Esophagus muscularis mucosa (tissue), 4 donors: Measurements from ENCODE around the gene TPD52L2. TPM values are rescaled to one million over a fixed set of nuclear protein-coding genes. Genes with fewer than 3 reads are reported as not detected.
"Not testable (repeated sequence)": the region's sequence is repeated elsewhere in the genome, so short reads cannot be mapped to it uniquely, and the experiment has no call there.

Experiments
- DNase-seq: peaks from one replicate; pipeline ENCODE4 v3.0.0-alpha.2; 2017; ENCODE audit errors: extremely low spot score
- H3K27ac ChIP-seq, 4 donors: fragments of 200-600 bp; sonication (generic); replicated peaks in 1 of 4; 1 replicate in 3 of 4; 2 replicates in 1 of 4; pipeline ENCODE4 v1.5.1; 2016 to 2019; ENCODE audit warnings: mild to moderate bottlenecking in 1 of 4
- H3K27me3 ChIP-seq, 4 donors: fragments of 200-600 bp; sonication (generic); one replicate each; pipeline versions ENCODE4 v1.5.1 to v1.6.0; 2016 to 2019
- H3K36me3 ChIP-seq, 4 donors: fragments of 200-600 bp; sonication (generic); one replicate each; pipeline ENCODE4 v1.5.1; 2016 to 2019
- H3K4me1 ChIP-seq, 4 donors: fragments of 200-600 bp; sonication (generic); one replicate each; pipeline ENCODE4 v1.5.1; 2016 to 2019
- H3K4me3 ChIP-seq, 4 donors: fragments of 200-600 bp; sonication (generic); 1 replicate in 2 of 4; 2 replicates in 2 of 4; pipeline ENCODE4 v1.5.1; 2016 to 2019; ENCODE audit warnings: mild to moderate bottlenecking in 4 of 4, moderate library complexity in 1 of 4
- H3K9me3 ChIP-seq, 4 donors: fragments of 200-600 bp; sonication (generic); 1 replicate in 3 of 4; 2 replicates in 1 of 4; pipeline ENCODE4 v1.5.1; 2016 to 2019
- CTCF ChIP-seq, 3 experiments: fragments of 200-600 bp in 2 of 3; fragments of 450-650 bp in 1 of 3; sonication (generic) in 2 of 3; IDR thresholded peaks; one replicate each; pipeline ENCODE4 v1.5.1; 2017 to 2019; ENCODE audit warnings: antibody characterized with exemption in 3 of 3, mild to moderate bottlenecking in 2 of 3, moderate library complexity in 1 of 3
- EP300 ChIP-seq: sonication (generic); formaldehyde crosslinking; IDR thresholded peaks from one replicate; pipeline ENCODE4 v1.6.1; 2017; ENCODE audit warnings: antibody characterized with exemption
- POLR2A ChIP-seq: fragments of 450-650 bp; IDR thresholded peaks from one replicate; pipeline ENCODE4 v1.6.1; 2017; ENCODE audit warnings: antibody characterized with exemption, moderate library complexity, mild to moderate bottlenecking, low read depth
- POLR2AphosphoS5 ChIP-seq, 2 donors: sonication (generic); formaldehyde crosslinking; IDR thresholded peaks; one replicate each; pipeline ENCODE4 v1.6.1; 2017; ENCODE audit warnings: antibody characterized with exemption in 2 of 2
- WGBS: methylation state at CpG from one replicate; pipeline ENCODE4 v1.1.5; 2018; 5-methylcytosine and 5-hydroxymethylcytosine counted together
- intact Hi-C: fragments of 100-400 bp; cut with DNase I; formaldehyde crosslinking; loops from one replicate; pipeline ENCODE4 v1.15.1; 2023
- total RNA-seq, 4 donors: library from RNA; depleted of rRNA; stranded (reverse); fragments of >200 nt; gene quantifications; one replicate each; pipeline versions ENCODE4 v1.1.0 to v1.2.1, GENCODE V29; 2016

The TPD52L2 gene
- total RNA-seq, 4 donors from 2014 or later, result 110 to 162 (median 134) TPM

- WGBS, result 82% methylated on average over 11 of the region's 11 CpGs
- TF ChIP-seq POLR2AphosphoS5 (IDR thresholded peaks at IDR 0.05), result no peak
- no peak for TF ChIP-seq POLR2A
Observed at GRCh38 chr20:63903796-63904561, 38.9 kb downstream of the TPD52L2 start.

DNA sequence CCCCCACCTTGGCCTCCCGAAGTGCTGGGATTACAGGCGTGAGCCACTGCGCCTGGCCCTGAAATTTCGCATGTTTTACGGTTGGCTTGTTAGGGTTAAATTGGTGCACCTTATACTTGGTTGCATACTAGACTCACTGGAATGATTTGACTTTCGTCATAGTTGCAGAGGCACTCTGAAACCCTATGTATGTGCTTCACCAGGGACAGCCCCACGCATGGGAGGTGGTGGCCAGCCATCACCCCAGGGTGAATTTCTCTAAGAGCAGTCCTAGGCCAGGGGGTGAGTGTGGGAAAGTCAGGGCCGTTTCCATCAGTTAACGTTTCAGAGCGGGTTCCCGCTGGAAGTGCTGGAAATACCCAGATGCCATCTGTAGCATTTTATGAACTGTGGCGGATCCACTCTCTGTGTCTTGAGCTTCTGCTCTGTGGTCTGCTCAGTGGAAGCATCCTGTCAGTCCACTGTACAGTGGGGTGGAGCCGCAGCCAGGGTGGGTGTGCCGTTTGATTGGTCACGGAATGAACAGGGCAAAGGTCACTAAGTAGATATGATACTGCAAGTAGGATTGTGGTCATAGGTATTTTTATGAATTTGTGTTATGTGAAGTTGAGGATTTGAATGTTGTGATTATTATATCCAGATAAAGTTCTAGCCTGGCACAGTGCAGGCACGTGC, 43.1 kb downstream of the TPD52L2 start:
- TF ChIP-seq POLR2AphosphoS5 (IDR thresholded peaks at IDR 0.05), result no peak
- TF ChIP-seq POLR2A, result no peak
- no peak for TF ChIP-seq EP300
- no peak for TF ChIP-seq CTCF (IDR thresholded peaks at IDR 0.05)
- intact Hi-C loops, result no loop called here

More at GRCh38 chr20:63903796-63904561, 38.9 kb downstream of the TPD52L2 start:
- Histone ChIP-seq H3K27ac (no peak overlapping the region), H3K4me3 (no peak overlapping the region), H3K27me3 (no peaks in the 10 kb centered on the region), H3K9me3 (no peaks in the 10 kb centered on the region), H3K36me3 (peaks cover 0 to 8% (median 0%) of the 10 kb centered on the region in 4 donors), H3K4me1 (peaks cover 20 to 34% (median 30%) of the 10 kb centered on the region in 4 donors)
- intact Hi-C loops, result no loop called here
- no peak for DNase-seq

GRCh38 chr20:63911176-63911575, 46.1 kb downstream of the TPD52L2 start:
- no peaks in the 10 kb centered on the region for H3K27me3 ChIP-seq
- H3K4me1 ChIP-seq, result peaks cover 26 to 46% (median 35%) of the 10 kb centered on the region in 4 donors
- DNase-seq, result no peak
- no peaks in the 10 kb centered on the region for H3K9me3 ChIP-seq
- peaks cover 0 to 3% (median 0%) of the 10 kb centered on the region in 4 donors for H3K36me3 ChIP-seq
- WGBS, result 48% methylated on average over 12 of the region's 12 CpGs
- intact Hi-C loops, result loop anchor here (5.0 kb wide), 1 partner anchor 61 kb away; no protein-coding TSS in a partner anchor
- no peak overlapping the region for H3K4me3 ChIP-seq
- TF ChIP-seq POLR2A (no peak), EP300 (no peak), POLR2AphosphoS5 (IDR thresholded peaks at IDR 0.05) (no peak), CTCF (IDR thresholded peaks at IDR 0.05) (no peak)
- no peak overlapping the region for H3K27ac ChIP-seq

More for the DNA sequence above, 43.1 kb downstream of the TPD52L2 start:
- Histone ChIP-seq H3K27ac (no peak overlapping the region), H3K4me1 (peaks cover 26 to 48% (median 35%) of the 10 kb centered on the region in 4 donors), H3K9me3 (no peaks in the 10 kb centered on the region), H3K27me3 (no peaks in the 10 kb centered on the region), H3K36me3 (peaks cover 0 to 3% (median 0%) of the 10 kb centered on the region in 4 donors), H3K4me3 (no peak overlapping the region)
- whole genome bisulfite sequencing, result 79% methylated on average over 14 of the region's 16 CpGs
- no peak for DNase-seq

DNA sequence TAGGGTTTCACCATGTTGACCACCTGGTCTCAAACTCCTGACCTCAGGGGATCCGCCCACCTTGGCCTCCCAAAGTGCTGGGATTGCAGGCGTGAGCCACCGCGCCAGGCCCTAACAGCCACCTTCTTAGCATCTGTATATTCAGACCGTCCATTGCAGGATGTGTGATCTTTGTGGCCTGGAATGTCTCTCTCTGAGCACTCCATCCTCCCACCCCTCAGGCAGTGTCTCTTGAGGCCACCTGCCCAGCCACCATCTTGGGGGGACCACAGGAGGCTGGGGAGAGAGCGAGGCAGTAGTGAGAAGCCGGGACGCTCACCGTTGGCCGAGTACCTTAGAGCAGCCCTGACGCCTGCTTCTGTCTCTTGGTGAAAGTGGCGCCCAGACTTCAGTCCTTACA, 48.7 kb downstream of the TPD52L2 start:
- Histone ChIP-seq H3K36me3 (peaks cover 0 to 13% (median 11%) of the 10 kb centered on the region in 4 donors), H3K27ac (no peak overlapping the region), H3K9me3 (no peaks in the 10 kb centered on the region), H3K4me3 (no peak overlapping the region), H3K4me1 (peaks cover 9 to 41% (median 32%) of the 10 kb centered on the region in 4 donors), H3K27me3 (no peaks in the 10 kb centered on the region)
- 96% methylated on average over 12 of the region's 12 CpGs for WGBS
- DNase-seq, result no peak
- no peak for TF ChIP-seq POLR2A
- no peak for TF ChIP-seq CTCF (IDR thresholded peaks at IDR 0.05)
- no peak for TF ChIP-seq POLR2AphosphoS5 (IDR thresholded peaks at IDR 0.05)
- TF ChIP-seq EP300, result no peak
- intact Hi-C loops, result loop anchor here (5.0 kb wide), 1 partner anchor 59 kb away; no protein-coding TSS in a partner anchor

DNA sequence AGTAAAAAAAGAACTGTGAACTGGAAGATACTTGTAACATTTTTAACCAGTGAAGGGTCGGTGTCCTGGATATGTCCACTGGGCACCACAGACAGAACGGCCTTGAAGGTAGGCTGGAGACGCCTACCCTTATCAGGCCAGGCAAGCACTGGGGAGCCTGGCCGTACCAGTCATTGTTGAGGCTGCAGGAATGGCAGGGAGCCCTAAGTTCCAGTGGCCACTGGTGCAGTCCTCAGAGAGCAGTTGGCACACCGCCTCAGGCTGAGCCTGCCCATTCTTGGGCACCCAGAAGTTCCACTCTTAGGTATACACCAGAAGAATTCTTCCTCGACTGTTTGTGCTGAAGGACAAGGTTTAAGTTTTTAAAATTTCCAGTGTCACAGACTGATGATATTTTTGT, 50.4 kb downstream of the TPD52L2 start:
- Histone ChIP-seq H3K4me1 (peaks cover 3 to 29% (median 21%) of the 10 kb centered on the region in 4 donors), H3K9me3 (no peaks in the 10 kb centered on the region), H3K36me3 (peaks cover 4 to 24% (median 22%) of the 10 kb centered on the region in 4 donors), H3K27ac (no peak overlapping the region), H3K27me3 (no peaks in the 10 kb centered on the region), H3K4me3 (no peak overlapping the region)
- intact Hi-C loops, result no loop called here
- 89% methylated on average over 6 of the region's 6 CpGs for WGBS
- no peak for DNase-seq
- no peak for TF ChIP-seq EP300
- no peak for TF ChIP-seq POLR2AphosphoS5 (IDR thresholded peaks at IDR 0.05)
- TF ChIP-seq CTCF (IDR thresholded peaks at IDR 0.05), result no peak
- TF ChIP-seq POLR2A, result no peak

- DNase-seq, intact Hi-C loops, H3K9me3 ChIP-seq, H3K27me3 ChIP-seq, H3K4me3 ChIP-seq, H3K27ac ChIP-seq: not testable (repeated sequence)
- Histone ChIP-seq H3K4me1 (peaks cover 3 to 20% (median 12%) of the 10 kb centered on the region in 4 donors), H3K36me3 (peaks cover 4 to 29% (median 23%) of the 10 kb centered on the region in 4 donors)
- WGBS, result 87% methylated on average over 8 of the region's 8 CpGs
Observed at GRCh38 chr20:63916371-63916939, 51.4 kb downstream of the TPD52L2 start.
